Hematopoietic multipotent progenitor cell treated with erythropoietin and hydrocortisone succinate and interleukin-3 and kit ligand, for 15 days (in vitro differentiated cells): ENCODE results near the gene CTAG2.
"Not testable (repeated sequence)": the region's sequence is repeated elsewhere in the genome, so short reads cannot be mapped to it uniquely, and the experiment has no call there.

Experiments used
- DNase-seq: peaks from one replicate; pipeline ENCODE4 v3.0.0-alpha.2; 2015; ENCODE audit warnings: low spot score

CTAG2 gene

DNA sequence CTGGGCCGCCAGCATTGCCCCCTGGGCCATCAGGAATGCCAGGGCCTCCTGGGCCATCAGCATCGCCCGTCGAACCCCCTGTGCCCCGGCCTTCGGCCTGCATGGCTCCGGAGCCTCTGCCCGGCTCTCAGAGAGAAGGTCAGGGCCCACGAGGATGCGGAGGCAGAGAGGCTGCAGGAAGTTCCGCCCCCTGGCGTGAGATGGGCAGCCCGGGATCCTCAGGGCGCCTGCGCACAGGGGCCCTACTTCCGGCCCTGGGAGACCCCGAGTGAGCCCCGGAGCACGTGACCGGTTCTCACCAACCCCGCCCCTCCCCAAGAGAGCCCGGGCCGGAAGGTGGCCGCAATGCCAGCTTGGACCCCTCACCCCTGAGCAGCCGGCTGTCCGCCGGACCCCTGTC lies at the start of gene CTAG2:
Gene CTAG2 (minus strand): TSS at position 167 of the 400 bp plus-strand sequence. CDS start 64 bp downstream, at position 103.
- not testable (repeated sequence) for DNase-seq

DNA sequence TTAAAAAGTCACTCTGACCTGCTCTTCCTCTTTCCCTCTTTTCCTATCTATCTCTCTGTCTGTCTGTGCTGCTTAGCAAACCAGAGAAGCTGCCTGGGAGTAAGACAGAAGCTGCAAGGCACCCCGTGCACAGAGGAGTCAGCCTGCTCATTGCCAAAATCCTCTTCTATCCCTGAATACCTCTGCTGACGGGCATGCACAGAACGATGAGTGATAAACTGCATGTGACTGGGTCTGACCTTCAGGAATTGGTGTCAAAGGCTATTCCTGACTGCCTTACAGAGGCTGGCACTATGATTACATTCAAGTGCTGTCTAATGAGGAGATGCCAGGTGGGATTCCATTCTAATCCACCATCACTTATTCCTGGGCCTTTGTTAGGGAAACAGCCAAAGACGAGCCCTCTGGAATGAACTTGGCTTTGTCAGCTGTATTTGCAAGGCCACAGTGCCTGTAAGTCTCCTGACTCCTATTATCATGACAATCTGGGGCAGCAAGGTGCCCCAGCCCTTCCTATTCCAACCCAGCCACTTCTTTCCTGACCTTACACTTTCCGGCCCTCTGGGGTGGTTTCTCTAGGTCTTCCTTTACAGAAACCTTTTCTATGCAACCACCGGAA lies 45.4 kb upstream of the CTAG2 start:
- DNase-seq, result no peak

DNA sequence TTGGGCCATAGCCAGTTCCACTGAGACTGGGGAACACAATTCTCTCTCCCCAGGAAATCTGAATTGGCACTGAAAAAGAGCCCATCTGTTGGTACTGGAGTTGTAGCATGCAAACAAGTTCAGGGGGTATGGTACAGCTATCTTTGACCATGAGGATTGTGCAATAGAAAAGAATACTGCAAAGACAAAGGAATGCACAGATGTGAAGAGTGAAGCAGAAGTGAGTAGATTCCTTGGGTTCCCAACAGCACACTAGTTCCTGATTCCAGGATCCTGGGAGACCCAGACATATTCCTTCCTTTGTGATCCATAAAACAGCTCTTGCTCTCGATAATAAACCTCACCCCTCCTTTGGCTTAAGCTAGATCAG lies 43.3 kb upstream of the CTAG2 start:
- no peak for DNase-seq

DNA sequence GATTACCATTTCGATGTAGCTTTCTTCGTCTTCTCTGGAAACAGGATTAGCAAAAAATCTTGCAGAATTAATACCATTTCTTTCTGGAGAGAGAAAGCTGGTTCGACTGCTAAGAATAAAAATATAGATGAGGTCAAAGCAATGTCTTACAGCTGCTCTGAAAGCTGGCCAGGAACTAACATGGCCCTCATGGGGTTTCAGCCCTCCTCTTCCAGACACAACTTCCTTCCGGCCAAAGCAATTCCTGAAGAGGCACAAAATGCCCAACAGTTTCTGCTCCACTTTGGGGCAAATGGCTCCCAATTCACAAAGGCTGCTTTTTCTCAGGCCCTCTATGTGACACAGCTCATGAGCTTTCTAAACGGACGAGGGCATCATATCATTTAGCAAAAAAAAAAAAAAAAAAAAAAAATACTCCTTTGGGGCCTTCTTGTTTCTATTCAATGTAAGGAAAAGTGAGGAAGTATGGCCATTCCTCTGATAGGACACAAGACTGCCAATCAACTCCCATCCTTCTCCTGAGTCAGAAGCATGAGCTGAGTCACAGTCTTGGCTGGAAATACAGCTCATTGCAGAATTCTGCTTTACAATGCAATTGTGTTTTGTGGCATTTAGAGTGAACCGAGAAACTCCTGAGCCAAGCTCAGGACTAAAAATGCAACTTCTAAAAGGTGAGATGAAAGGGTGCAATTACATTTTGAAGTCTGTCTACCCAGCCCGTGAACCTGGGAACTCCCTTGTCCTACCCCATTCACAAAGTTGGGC lies 42.7 kb upstream of the CTAG2 start:
- no peak for DNase-seq

DNA sequence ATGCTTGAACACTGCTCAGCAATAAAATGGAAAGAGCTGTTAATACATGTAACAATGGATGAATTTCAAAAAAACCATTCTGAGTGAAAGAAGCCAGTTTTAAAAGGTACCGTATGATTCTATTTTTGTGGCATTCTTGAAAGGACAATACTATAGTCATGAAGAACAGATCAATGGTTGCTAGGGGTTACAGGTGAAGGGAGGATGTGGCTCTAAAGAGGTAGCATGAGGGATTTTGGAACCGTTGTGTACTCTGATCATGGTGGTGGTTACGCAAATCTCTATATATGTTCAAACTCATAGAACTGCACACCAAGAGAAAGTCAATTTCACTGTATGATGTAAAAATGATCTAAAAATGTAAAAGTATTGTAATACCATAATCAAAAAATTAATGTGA lies 40.0 kb upstream of the CTAG2 start:
- no peak for DNase-seq

DNA sequence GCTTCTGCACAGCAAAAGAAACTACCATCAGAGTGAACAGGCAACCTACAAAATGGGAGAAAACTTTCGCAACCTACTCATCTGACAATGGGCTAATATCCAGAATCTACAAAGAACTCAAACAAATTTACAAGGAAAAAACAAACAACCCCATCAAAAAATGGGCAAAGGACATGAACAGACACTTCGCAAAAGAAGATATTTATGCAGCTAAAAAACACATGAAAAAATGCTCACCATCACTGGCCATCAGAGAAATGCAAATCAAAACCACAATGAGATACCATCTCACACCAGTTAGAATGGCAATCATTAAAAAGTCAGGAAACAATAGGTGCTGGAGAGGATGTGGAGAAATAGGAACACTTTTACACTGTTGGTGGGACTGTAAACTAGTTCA lies 37.1 kb upstream of the CTAG2 start:
- not testable (repeated sequence) for DNase-seq

DNA sequence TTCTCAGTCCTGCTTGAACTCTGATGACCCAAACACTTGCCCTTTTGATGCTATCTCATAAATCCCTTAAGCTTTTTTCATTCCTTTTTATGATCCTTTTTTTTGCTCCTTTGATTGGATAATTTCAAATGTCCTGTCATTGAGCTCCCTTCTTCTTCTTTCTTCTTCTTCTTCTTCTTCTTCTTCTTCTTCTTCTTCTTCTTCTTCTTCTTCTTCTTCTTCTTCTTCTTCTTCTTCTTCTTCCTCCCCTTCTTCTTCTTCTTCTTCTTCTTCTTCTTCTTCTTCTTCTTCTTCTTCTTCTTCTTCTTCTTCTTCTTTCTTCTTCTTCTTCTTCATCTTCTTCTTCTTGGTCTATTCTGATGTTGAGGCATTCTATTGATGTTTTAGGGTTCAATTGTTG lies 18.7 kb upstream of the CTAG2 start:
- not testable (repeated sequence) for DNase-seq

DNA sequence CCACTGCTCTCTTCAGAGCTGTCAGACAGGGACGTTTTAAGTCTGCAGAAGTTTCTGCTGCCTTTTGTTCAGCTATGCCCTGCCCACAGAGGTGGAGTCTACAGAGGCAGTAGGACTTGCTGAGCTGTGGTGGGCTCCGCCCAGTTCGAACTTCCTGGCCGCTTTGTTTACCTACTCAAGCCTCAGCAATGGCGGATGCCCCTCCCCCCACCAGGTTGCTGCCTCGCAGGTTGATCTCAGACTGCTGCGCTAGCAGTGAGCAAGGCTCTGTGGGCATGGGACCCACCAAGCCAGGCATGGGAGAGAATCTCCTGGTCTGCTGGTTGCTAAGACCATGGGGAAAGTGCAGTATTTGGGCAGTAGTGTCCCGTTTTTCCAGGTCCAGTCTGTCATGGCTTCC lies 17.5 kb upstream of the CTAG2 start:
- DNase-seq, result not testable (repeated sequence)

DNA sequence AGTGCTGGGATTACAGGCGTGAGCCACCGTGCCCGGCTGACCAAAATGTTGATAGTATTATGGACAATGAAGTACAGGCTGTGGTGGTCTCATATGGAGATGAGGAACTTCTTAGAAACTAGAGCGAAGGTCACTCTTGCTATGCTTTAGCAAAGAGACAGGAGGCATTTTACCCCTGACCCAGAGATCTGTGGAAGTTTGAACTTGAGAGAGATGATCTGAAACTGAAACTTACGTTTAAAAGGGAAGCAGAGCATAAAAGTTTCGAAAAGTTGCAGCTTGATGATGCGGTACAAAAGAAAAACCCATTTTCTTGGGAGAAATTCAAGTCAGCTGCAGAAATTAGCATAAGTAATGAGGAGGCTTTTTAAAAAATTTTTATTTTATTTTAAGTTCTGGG lies 8.5 kb upstream of the CTAG2 start:
- DNase-seq, result no peak

DNA sequence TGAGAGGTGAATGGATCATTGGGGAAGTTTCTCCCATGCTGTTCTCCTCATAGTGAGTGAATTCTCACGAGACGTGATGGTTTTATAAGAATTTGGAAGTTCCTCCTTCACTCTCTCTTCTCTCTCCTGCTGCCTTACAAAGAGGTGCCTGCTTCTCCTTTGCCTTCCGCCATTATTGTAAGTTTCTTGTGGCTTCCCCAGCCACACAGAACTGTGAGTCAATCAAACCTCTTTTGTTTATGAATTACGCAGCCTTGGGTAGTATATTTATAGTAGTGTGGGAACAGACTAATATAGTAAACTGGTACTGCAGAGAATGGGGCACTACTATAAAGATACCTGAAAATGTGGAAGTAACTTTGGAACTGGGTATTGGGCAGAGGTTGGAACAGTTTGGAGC lies 7.8 kb upstream of the CTAG2 start:
- no peak for DNase-seq

DNA sequence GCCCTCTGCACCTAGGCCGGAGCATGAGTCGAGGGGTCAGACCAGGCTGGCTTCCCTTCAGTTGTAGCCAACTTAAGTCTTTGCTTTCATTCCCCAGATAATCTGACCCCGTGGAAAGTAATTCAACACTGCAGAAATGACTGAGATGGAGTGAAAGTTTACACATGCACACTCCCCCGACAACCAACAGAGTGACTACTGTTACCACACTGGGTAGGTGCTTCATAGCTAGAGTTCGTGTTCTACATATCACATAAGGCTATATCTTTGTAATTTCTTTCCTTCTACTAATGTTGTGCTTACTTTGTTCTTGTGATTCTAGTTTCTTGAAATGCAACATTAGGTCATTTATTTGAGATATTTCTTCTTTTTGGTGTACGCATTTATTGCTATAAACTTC lies 7.2 kb upstream of the CTAG2 start:
- no peak for DNase-seq

DNA sequence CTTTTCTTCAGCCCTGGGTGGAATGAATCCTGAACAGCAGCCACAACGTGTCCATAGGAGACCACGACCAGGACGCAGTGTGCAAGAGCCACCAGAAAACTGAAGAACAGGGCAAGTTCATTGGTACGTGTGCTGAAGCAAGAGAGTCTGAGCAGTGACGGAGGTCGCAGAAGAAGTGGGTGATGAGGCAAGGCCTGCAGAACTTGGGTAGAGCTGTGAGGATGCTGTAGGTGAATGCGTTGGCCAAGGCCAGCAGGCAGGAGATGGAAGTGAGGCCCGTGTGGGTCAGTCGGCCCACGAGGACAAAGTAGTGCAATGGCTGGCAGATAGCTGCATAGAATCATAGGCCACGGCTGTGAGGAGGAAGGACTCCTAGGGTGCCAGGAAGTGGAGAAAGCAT lies 5.6 kb upstream of the CTAG2 start:
- DNase-seq, result no peak

DNA sequence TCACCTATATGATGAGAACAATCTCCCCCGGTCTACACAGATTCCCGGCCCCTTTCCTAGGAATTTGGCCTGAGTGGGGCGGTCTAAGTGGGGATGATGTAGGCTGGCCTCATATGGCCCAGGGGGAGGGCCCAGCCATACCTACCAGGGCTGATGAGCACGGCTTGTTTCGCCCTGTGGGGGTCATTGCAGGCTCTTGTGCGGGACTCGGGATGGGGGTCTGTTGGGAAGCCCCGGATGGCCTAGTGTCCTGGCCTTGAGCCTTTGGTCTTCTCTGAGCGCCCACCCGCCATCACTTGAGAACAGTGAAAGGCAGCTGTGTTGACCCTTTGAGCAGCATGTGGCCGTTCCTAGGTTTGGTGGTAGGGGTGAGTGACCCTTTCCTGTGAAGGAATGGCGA lies 4.8 kb upstream of the CTAG2 start:
- DNase-seq, result no peak

DNA sequence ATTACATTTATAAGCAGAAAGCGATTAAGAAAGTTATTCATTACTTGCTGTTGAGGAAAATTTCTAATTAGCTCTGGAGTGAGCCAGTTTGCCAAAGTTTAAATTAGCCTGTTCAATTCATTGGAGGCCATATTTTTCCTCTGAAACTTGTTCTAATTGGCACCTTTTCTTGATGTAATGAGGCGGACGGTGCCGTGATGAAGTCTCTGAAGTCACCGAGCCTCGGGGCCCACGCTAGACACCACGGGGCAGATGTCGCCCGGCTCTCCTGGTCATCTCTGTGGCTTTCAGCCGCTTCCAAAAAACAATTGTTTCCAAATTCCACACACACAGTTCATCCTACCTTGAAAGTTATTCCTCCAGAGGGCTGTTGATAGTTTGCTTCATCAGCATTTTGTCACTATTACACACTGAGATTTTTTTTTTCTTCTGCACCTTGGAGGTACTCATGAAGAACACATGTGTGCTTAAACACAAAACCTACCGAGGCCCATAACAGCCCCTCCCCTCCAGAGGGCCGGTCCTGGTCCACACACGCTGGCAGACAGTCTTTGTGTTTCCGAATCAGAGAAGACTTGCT lies 3.9 kb upstream of the CTAG2 start:
- DNase-seq, result no peak

DNA sequence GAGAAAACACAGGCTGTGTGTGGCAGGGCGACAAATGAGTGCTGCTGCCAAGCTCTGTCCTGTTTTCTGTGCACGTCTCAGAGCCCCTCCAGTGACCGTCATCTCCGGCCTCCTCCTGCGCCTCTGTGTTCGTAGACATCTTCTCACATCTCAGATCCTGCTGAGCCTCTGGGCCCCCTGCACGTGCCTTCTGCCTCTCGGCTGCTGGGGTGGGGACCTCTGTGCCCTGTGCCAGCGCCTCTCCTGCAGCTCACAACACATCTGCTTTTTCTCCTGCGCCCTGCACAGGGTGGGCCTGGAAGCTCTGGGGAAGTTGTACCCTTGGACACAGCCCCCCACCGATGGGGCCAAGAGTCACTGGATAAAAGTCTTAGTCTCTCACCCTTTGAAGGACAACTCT lies 2.4 kb upstream of the CTAG2 start:
- DNase-seq, result no peak

DNA sequence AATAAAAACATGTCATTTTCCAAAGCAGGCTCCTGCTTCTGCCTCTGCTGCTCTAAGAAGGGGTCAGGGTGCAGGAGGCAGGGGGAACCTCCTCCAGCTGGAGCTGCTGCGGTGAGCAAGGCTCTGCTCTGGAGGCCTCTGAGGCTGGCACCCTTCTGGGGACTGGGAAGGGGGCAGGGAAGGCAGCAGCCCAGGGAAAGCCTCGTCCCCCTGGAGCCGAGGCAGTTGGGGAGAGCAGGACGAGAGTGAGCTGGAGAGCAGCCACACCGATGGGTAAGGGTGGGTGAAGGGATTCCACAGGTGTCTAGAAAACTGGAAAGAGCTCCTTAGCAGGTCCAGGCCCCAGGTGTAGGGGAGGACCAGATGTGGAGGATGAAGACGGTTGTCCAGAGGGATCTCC lies 2.0 kb upstream of the CTAG2 start:
- DNase-seq, result no peak

DNA sequence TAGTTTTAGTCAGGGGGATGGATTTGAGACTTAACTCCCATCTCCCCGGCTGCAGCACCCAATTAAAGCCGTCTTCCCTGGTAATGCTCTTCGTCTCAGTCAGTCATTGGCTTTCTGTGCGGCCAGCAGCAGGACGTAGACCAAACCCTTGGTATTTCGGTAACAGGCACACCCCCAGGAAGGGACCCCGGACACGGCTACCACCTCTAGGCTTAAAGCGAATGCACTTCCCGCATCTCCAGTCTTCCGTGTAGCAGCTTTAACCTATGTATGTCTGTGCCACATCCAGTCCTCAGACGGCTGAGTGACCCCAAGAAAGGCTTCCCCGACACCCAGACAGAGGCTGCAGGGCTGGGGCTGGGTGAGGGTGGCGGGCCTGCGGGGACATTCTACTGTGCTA lies 1.5 kb upstream of the CTAG2 start:
- no peak for DNase-seq

DNA sequence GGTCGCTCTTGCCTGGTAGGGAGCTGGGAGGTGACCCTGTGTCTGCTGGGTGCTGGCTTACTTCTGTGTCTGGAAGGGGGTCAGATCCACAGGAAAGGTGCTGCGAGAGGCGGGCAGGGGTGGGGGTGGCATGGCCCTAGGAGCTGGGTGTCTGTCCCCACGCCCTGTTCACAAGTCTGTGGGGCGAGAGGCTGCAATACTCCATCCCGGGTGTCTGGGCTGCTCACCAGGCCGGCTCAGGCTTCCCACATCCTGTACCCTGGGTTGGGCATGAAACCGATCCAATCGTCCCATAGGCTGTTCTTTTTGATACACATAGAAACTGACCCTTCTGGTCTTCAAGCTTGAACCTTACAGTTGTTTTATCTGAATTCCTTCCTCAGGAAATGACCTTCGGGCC lies 993 bp upstream of the CTAG2 start:
- no peak for DNase-seq

DNA sequence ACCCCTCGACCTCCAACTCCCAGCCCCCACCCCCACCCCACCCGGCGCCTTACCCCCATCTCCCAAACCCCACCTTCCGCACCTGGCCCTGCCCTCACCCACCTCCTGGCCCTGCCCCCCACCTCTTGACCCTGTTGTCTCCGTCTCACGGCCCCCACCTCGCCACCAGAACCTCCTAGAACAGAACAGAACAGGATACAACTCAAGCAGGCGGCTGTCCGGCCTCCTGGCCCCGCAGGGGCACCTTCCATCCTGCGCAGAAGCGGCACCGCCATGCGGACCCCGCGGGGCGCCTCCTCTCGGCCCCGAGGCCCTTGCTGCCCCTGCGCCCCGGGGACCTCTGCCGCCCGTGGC lies 354 bp downstream of the CTAG2 start:
- no peak for DNase-seq

DNA sequence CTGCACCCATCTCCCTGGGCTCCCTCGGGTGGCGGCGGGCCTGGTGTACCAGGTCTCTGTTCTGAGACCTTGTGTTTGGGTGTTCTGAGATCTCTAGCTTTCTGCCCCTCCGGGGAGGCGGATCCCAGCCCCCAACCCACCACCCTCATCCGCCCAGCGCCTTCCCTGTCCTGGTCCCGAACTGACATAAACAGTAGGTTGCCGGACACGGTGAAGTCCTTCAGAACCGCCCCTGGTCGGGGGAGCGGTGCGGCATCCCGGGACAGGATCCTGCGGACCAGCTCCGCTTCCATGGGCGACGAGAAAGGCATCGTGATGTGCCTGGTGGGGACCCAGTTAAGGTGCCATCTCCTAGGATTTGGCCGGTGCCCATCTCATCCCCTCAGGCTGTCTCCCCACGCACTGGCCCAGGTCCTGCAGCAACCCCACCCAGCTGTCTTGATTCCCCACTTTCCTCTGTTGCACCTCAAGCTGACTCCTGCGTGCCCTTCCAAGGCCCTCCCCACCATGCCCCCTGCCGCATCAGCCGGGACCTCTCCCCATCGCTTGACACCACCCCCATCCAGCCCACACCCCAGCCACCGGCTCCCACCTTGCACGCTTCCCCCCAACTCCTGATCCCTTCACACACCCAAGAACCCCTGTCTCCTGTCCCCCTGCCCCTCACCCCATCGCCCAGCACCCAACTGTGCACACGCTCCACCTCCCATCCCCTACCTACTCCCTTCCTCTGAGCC lies 900 bp downstream of the CTAG2 start:
- no peak for DNase-seq

DNA sequence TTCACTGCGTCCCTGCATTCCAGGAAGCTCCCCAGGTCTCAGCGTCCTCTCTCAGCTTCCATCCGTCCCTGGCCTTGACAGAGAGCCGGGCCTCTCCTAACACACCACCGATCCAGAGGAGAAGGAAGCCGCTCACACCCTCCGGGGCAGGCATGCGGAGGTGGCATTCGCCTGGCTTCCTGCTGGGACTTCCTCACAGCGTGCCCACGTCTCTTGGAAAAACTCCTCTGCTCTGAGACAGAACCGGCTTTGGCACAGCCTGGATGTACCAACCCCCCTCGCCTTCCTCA lies 3.2 kb downstream of the CTAG2 start:
- DNase-seq, result no peak

DNA sequence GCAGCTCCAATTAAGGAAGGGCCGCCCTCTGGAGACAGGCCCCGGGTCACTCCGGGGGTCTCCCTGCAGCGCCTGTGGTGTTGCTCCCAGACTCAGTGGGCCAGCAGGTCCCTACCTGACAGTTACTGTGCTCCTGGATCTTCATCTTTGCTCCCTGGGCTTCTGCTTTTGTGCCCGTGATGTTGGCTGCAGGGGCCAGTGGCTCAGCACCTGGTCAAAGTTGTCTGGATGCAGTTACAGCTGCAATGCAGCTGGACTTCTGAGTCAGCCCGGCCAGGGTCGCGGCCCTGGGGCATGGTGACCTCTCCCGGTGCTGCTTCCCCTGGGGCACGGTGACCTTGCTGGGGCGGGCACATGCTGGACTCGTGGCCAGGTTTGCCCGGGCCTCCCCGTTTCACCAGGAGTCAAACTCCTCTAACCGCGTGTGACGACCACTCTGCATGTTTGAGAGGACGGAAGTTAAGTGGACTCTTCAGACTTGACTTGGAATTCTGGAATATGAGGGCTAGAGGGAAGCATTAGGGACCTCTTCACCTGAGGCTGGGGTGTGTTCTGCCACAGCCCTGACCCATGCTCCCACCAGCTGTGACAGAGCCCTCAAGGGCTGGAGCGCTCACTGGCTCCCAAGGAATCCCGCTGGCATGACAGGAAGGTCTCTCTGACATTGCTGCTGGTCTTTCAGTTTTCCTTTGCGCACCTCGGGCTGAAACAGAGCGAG lies 3.7 kb downstream of the CTAG2 start:
- no peak for DNase-seq

DNA sequence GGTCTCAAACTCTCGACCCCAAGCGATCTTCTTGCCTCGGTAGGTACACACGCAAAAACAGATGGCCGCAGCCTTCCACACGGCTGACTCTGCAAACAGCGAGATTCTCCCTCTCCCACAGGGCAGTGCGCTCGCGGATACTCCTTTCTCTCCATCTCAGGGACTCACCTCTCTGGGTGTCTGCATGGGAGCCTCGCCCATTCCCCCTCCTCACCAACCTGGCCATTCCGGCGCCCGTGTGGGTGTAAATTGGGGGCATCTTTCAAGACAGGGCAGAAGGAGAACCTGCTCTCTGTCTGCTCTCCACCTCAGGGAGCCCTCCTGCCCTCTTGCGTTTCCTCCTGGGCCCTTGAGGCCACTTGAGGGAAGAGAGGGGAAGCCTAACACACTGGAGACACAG lies 4.4 kb downstream of the CTAG2 start:
- no peak for DNase-seq
